ENCODE data around the gene NAPSA. TPM values are rescaled to one million over a fixed set of nuclear protein-coding genes. Genes with fewer than 3 reads are reported as not detected.
"Not testable (repeated sequence)": the region's sequence is repeated elsewhere in the genome, so short reads cannot be mapped to it uniquely, and the experiment has no call there.

NAPSA gene
- total RNA-seq, 1 donor from 2014 or later = 1.6 TPM

DNA sequence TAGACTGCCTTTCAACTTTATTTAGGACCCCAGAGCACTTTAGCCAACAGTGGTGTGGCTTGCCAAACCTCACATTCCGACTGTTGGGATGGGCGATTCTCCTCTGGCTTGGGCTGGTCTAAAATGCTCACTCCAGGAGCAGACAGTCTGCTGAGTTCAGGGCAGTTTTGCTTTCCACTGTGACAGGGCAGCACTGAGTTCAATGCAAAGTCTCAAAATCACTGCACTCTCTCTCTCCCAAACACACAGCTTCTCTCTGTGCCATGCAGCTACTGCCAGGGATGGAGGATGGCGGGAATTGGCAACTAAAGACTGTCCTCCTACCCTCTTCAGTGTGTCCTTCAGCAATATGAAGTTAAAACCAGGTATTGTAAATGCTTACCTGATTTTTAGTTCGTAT is 13.2 kb downstream of the NAPSA start:
- intact Hi-C loops (cut with DNase I) = no loop called here
- DNase-seq (ENCODE audit: low spot score in 2 of 2) = no peak

DNA sequence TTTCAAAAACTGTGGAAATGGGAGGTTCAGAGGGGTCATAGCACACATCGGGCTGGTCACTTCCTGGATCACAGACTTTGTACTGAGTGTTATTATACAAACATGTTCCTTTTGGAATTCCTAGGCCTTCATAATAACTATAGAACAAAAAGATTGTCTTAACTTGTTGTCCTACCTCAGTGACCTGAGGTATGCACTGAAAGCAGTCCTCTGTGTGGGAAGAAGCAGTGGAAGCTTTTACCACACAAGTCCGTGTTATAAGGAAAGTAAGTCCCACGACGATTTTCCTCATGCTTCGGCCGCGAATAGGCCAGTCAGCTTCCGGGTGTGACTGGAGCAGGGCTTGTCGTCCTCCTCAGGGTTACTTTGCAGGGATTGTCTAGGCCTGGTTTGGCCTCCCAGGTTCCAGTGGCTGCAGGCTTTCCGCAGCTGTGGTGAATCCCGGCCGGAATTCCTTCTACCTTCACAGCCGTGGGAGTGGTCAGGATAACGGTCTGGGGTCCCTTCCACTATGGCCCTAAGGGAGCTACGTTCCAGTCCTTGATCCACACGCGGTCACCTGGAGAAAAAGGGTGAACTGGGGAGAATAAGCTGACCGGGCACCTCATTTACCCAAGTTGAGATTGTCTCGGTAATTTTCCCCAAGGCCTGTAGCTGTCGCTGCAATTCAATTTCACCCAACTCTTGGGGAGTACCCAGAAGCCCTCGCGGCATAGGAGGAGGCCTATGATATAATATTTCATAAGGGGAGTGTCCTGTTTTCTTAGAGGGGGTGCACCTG is 16.0 kb downstream of the NAPSA start:
- no peak overlapping the region for H3K27ac ChIP-seq
- intact Hi-C loops (cut with DNase I) = no loop called here
- TF ChIP-seq, protein P1, sequence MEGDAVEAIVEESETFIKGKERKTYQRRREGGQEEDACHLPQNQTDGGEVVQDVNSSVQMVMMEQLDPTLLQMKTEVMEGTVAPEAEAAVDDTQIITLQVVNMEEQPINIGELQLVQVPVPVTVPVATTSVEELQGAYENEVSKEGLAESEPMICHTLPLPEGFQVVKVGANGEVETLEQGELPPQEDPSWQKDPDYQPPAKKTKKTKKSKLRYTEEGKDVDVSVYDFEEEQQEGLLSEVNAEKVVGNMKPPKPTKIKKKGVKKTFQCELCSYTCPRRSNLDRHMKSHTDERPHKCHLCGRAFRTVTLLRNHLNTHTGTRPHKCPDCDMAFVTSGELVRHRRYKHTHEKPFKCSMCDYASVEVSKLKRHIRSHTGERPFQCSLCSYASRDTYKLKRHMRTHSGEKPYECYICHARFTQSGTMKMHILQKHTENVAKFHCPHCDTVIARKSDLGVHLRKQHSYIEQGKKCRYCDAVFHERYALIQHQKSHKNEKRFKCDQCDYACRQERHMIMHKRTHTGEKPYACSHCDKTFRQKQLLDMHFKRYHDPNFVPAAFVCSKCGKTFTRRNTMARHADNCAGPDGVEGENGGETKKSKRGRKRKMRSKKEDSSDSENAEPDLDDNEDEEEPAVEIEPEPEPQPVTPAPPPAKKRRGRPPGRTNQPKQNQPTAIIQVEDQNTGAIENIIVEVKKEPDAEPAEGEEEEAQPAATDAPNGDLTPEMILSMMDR (IDR thresholded peaks at IDR 0.05) = no peak
- no peak overlapping the region for H3K4me3 ChIP-seq
- H3K27me3 ChIP-seq = no peaks in the 10 kb centered on the region
- peaks cover 0 to 7% of the 10 kb centered on the region in 2 donors for H3K9me3 ChIP-seq
- H3K36me3 ChIP-seq = no peaks in the 10 kb centered on the region
- DNase-seq (ENCODE audit: low spot score in 2 of 2) = no peak
- H3K4me1 ChIP-seq = no peaks in the 10 kb centered on the region

More for the DNA sequence above, 13.2 kb downstream of the NAPSA start:
- no peaks in the 10 kb centered on the region for H3K4me1 ChIP-seq
- H3K27me3 ChIP-seq = no peaks in the 10 kb centered on the region
- TF ChIP-seq, protein P1 (IDR thresholded peaks at IDR 0.05) = no peak
- H3K36me3 ChIP-seq = no peaks in the 10 kb centered on the region
- no peaks in the 10 kb centered on the region for H3K9me3 ChIP-seq
- no peak overlapping the region for H3K4me3 ChIP-seq
- H3K27ac ChIP-seq = no peak overlapping the region

DNA sequence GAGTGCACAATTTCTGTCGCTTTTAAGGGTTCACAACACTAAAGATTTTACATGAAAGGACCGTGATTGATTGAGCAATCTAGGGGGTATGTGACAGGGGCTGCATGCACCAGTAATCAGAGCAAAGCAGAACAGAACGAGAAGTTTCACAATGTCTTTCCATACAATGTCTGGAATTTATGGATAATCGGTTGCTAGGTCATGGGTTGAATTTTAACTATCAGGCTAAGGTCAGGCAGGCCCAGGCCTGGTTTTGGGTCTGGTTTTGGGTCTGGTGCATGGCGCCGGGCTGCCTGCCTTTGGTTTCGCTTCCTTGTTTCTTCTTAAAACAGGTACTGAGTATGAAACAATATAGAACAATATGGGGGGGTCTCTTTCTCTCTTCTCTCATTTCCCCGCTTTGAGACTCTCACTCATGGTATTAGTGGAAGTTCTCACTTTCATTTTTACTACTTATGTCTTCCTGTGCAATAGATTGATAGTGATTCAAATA is 18.3 kb downstream of the NAPSA start:
- H3K36me3 ChIP-seq; intact Hi-C loops (cut with DNase I); DNase-seq (ENCODE audit: low spot score in 2 of 2); H3K9me3 ChIP-seq; H3K4me1 ChIP-seq; H3K27me3 ChIP-seq; H3K27ac ChIP-seq; H3K4me3 ChIP-seq: not testable (repeated sequence)

DNA sequence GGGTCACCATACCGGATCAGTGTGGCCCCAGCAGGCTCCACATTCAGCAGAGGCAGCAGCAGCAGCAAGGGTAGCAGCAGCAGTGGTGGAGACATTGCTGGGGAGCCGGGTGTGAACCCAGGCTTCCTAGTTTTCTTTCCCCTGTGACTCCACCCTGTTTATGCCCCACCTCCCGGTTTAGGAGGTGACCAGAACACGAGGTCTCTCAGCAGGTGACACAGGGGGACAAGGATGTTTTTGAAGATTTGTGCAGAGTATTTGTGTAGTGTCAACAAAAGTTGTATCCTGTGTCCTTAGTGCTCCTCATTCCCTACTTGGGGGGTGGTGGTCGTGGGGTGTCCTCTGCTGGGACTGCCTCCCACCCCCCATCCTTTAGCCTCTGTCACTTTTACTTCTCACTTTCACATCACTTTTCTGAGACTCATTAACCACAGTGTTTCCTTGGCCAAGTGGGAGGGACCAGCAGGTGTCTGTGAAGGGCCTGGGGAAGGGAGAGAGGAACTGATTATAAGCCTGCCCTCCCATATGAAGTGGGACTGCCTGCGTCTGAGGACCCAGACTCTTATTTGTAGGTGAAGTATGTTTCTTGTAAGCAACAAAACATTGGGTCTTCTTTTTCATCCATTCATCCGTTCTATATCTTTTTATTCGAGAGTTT is 20.6 kb downstream of the NAPSA start:
- Histone ChIP-seq H3K27me3 (no peaks in the 10 kb centered on the region), H3K9me3 (peaks cover 0 to 7% of the 10 kb centered on the region in 2 donors), H3K4me3 (no peak overlapping the region), H3K36me3 (no peaks in the 10 kb centered on the region), H3K27ac (no peak overlapping the region), H3K4me1 (no peaks in the 10 kb centered on the region)
- intact Hi-C loops (cut with DNase I) = no loop called here
- no peak for DNase-seq (ENCODE audit: low spot score in 2 of 2)
- TF ChIP-seq, protein P1 (IDR thresholded peaks at IDR 0.05) = no peak

DNA sequence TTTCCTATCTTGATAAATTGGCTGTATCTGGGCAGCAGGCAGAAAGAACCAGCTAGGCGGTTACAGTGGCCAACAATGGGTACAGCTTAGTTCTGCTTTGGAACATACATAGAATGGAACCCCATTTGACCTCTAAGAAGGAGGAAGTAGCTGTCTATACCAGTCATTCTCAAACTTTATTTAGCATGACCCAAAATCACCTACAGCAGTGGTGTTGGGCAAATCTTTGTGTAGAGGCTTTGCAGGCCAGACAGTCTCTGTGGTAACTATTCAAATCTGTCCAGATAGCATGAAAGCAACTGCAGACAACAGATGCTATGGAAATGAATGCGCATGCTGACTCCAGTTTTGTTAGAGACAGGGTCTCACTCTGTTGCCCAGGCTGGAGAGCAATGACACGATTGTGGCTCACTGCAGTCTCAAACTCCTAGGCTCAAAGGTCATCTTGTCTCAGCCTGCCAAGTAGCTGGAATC is 24.3 kb downstream of the NAPSA start:
- no peaks in the 10 kb centered on the region for H3K27me3 ChIP-seq
- no peak overlapping the region for H3K4me3 ChIP-seq
- peaks cover 0 to 7% of the 10 kb centered on the region in 2 donors for H3K9me3 ChIP-seq
- H3K27ac ChIP-seq = no peak overlapping the region
- intact Hi-C loops (cut with DNase I) = no loop called here
- no peaks in the 10 kb centered on the region for H3K36me3 ChIP-seq
- DNase-seq (ENCODE audit: low spot score in 2 of 2) = no peak
- no peaks in the 10 kb centered on the region for H3K4me1 ChIP-seq
- TF ChIP-seq, protein P1 (IDR thresholded peaks at IDR 0.05) = no peak

DNA sequence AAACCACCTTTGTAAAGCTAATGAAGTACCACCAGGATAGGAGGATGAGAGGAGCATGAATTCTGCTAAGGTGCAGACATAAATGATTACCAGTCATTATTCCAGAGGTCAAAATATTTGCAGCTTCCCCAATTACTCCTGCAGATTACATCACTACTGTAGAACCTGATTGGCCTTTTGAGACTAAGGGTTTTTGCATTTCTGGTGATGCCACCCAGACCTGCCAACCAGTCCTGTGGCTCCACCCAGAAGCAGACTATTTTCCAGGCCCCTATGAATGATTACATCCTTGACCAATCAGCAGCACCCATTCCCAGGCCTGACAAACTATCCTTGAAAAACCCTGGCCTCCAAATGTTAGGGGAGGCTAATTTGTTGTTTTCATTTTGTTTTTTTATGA is 25.1 kb downstream of the NAPSA start:
- H3K4me3 ChIP-seq = no peak overlapping the region
- intact Hi-C loops (cut with DNase I) = no loop called here
- H3K27me3 ChIP-seq = no peaks in the 10 kb centered on the region
- no peaks in the 10 kb centered on the region for H3K36me3 ChIP-seq
- H3K4me1 ChIP-seq = no peaks in the 10 kb centered on the region
- no peak for DNase-seq (ENCODE audit: low spot score in 2 of 2)
- TF ChIP-seq, protein P1 (IDR thresholded peaks at IDR 0.05) = no peak
- peaks cover 0 to 7% of the 10 kb centered on the region in 2 donors for H3K9me3 ChIP-seq
- H3K27ac ChIP-seq = no peak overlapping the region

DNA sequence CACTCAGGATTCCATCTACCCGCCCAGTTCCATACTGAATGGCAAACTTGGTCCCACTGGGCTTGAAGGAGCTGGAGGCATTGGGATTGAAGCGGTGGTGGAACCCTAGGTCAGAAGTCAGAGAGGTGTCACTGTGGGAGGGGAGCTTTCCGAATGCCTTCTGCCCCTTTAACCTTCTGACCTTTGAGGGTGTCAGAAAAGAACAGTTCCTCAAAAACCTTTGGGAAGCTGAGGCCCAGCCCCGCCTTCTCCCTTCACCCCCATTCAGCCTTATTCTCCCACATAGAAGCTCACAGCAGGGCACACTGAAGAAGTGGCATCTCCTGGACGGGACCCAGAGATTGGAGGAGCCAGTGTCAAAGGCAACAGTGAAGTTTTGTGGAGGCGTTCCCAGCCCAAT is 28.4 kb downstream of the NAPSA start:
- H3K36me3 ChIP-seq; DNase-seq (ENCODE audit: low spot score in 2 of 2); intact Hi-C loops (cut with DNase I): not testable (repeated sequence)

More for the DNA sequence above, 28.4 kb downstream of the NAPSA start:
- not testable (repeated sequence) for H3K4me1 ChIP-seq, H3K27ac ChIP-seq, H3K4me3 ChIP-seq, H3K27me3 ChIP-seq, H3K9me3 ChIP-seq

Data from ascending aorta (tissue), 2 donors.